Measurements from ENCODE around the gene MTSS2.
A peak's percentile ranks its signal among the peaks of the same experiment; 100 is the strongest.

The MTSS2 gene

DNA sequence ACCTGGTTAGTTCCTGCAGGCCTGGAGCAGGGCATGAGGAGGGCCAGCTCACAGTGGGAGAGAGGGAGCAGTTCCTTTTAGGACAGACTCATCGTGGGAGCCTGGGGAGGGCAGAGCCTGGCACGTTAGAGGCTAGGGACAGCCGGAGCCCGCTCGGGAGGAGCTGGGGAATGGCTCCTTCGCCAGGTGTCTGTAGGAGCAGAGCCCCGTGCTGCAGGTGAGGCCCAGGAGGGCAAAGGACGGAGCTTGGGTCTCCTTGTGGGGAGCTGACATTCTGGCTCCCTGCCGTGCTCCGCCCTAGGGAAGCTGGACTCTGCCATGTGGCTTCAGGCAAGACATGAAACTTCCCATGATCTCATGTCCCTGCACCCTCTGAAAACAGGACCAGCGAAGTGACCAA lies 18.7 kb upstream of the MTSS2 start:
- POLR2A ChIA-PET: no interaction called here
- no peaks in the 10 kb centered on the region for H3K4me1 ChIP-seq (ENCODE audit: control insufficient read depth, insufficient read depth, low read length)
- no peaks in the 10 kb centered on the region for H3K9me3 ChIP-seq (ENCODE audit: control insufficient read depth, insufficient read depth, low read depth, low read length)
- no peaks in the 10 kb centered on the region for H3K36me3 ChIP-seq (ENCODE audit: control insufficient read depth in 2 of 2, insufficient read depth in 1 of 2, low read length in 2 of 2)
- H3K4me3 ChIP-seq (ENCODE audit: low read depth, low read length): no peak overlapping the region
- peak; percentile 12; the same call in 1 of the 2 replicates for TF ChIP-seq ZIC2 (tag by site-specific recombination; IDR thresholded peaks at IDR 0.05)
- TF ChIP-seq, protein P1, sequence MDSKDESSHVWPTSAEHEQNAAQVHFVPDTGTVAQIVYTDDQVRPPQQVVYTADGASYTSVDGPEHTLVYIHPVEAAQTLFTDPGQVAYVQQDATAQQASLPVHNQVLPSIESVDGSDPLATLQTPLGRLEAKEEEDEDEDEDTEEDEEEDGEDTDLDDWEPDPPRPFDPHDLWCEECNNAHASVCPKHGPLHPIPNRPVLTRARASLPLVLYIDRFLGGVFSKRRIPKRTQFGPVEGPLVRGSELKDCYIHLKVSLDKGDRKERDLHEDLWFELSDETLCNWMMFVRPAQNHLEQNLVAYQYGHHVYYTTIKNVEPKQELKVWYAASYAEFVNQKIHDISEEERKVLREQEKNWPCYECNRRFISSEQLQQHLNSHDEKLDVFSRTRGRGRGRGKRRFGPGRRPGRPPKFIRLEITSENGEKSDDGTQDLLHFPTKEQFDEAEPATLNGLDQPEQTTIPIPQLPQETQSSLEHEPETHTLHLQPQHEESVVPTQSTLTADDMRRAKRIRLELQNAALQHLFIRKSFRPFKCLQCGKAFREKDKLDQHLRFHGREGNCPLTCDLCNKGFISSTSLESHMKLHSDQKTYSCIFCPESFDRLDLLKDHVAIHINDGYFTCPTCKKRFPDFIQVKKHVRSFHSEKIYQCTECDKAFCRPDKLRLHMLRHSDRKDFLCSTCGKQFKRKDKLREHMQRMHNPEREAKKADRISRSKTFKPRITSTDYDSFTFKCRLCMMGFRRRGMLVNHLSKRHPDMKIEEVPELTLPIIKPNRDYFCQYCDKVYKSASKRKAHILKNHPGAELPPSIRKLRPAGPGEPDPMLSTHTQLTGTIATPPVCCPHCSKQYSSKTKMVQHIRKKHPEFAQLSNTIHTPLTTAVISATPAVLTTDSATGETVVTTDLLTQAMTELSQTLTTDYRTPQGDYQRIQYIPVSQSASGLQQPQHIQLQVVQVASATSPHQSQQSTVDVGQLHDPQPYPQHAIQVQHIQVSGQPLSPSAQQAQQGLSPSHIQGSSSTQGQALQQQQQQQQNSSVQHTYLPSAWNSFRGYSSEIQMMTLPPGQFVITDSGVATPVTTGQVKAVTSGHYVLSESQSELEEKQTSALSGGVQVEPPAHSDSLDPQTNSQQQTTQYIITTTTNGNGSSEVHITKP (tag by site-specific recombination; IDR thresholded peaks at IDR 0.05): peak; percentile 37; the same call in 1 of the 2 replicates
- no peak for TF ChIP-seq ZNF354C (tag by site-specific recombination; IDR thresholded peaks at IDR 0.05; ENCODE audit: borderline replicate concordance, low read depth)
- no peak for TF ChIP-seq ZNF777 (tag by site-specific recombination; IDR thresholded peaks at IDR 0.05; ENCODE audit: borderline replicate concordance)
- CTCF ChIA-PET: no interaction called here
- no peak overlapping the region for H3K27ac ChIP-seq (ENCODE audit: extremely low read depth, low read depth, low read length)

DNA sequence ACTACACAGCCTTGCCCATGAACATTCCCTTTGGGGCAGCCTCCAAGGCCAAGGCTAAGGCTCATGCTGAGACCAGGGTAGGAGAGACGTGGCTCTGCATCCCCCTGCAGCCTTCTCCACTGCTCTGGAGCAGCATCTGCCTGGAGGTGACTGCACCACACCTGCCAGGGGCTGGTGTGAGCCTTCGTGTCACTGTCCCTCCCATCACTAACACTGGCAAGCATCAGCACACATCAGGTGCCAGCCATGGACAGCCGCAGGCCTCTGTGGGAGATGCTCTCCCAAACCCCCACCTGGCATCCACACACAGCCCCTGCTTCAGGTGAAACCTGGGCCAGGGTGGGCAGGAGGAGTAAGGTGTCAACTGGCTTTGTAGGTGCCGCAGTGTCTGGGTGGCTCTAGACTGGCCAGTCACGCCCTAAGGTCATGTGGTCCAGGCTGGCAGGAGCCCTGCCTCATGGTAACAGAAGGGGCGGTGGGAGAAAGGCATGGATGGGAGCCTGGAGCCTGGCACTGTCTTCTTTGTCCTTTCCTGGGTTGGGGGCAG lies 18.1 kb upstream of the MTSS2 start:
- Histone ChIP-seq H3K4me3 (ENCODE audit: low read depth, low read length) (no peak overlapping the region), H3K4me1 (ENCODE audit: control insufficient read depth, insufficient read depth, low read length) (no peaks in the 10 kb centered on the region), H3K27ac (ENCODE audit: extremely low read depth, low read depth, low read length) (no peak overlapping the region), H3K36me3 (ENCODE audit: control insufficient read depth in 2 of 2, insufficient read depth in 1 of 2, low read length in 2 of 2) (no peaks in the 10 kb centered on the region), H3K9me3 (ENCODE audit: control insufficient read depth, insufficient read depth, low read depth, low read length) (no peaks in the 10 kb centered on the region)
- TF ChIP-seq ZNF10 (tag by site-specific recombination; IDR thresholded peaks at IDR 0.05) (no peak), FEZF1 (tag by site-specific recombination; IDR thresholded peaks at IDR 0.05) (0 out of 2 replicates have a peak, but pooled peaks have one; percentile 2), ZNF423 (tag by site-specific recombination; IDR thresholded peaks at IDR 0.05) (no peak), REPIN1 (tag by site-specific recombination; IDR thresholded peaks at IDR 0.05; ENCODE audit: low read depth) (no peak), ZNF184 (tag by site-specific recombination; IDR thresholded peaks at IDR 0.05) (no peak)
- TF ChIP-seq, protein P2, sequence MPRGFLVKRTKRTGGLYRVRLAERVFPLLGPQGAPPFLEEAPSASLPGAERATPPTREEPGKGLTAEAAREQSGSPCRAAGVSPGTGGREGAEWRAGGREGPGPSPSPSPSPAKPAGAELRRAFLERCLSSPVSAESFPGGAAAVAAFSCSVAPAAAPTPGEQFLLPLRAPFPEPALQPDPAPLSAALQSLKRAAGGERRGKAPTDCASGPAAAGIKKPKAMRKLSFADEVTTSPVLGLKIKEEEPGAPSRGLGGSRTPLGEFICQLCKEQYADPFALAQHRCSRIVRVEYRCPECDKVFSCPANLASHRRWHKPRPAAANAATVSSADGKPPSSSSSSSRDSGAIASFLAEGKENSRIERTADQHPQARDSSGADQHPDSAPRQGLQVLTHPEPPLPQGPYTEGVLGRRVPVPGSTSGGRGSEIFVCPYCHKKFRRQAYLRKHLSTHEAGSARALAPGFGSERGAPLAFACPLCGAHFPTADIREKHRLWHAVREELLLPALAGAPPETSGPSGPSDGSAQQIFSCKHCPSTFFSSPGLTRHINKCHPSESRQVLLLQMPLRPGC (tag by site-specific recombination; IDR thresholded peaks at IDR 0.05): no peak
- ChIA-PET POLR2A (no interaction called here), CTCF (interaction anchor here (1.5 kb wide), 1 partner anchor 66 kb away, joined by 4 read pairs; no protein-coding TSS in a partner anchor)

DNA sequence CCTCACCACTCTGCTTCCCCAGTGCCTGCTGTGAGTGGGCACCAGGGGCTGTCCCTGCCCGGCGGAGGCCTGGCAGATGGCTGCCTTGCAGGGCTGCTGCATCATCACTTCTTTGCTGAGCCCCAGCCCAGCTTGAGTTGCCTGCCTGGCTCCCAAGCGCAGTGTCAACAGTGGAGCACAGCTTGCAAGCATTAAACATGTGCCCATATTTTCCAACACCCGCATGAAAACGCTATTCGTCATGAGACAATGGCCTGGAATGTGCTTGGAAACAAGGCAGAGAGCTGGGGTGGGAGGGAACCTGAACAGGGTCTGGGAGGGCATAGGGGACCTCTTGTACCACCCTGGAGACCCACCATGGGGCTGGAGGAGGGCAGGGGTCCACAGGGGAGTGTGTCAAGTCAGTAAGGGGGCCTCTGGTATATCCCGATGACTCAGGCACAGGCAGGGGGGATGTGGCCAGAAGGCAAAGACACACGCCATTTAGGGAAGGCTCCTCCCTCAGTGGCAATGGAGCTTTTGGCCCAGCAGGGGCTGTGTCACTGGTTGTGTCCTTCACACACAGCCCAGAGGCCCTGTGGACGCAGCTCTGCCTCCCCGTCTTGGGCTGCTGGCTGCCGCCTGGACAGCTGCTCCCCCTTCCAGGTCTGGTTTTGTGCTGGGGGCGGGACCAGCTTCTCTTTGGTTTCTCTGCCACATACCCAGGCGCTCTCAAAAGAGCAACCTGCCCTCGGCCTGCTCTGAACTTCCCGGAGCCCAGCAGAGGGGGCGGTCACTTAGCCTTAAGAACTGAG lies 17.4 kb upstream of the MTSS2 start:
- TF ChIP-seq FEZF1 (tag by site-specific recombination; IDR thresholded peaks at IDR 0.05) (0 out of 2 replicates have a peak, but pooled peaks have one; percentile 6), ZNF426 (tag by site-specific recombination; IDR thresholded peaks at IDR 0.05) (no peak), ZNF654 (tag by site-specific recombination; IDR thresholded peaks at IDR 0.05; ENCODE audit: low read depth) (no peak), ZFP3 (tag by site-specific recombination; IDR thresholded peaks at IDR 0.05; ENCODE audit: low read depth) (no peak), ZIC2 (tag by site-specific recombination; IDR thresholded peaks at IDR 0.05) (peak; percentile 96), GLIS1 (tag by site-specific recombination; IDR thresholded peaks at IDR 0.05) (peak; percentile 91)
- CTCF ChIA-PET: interaction anchor here (0.6 to 1.5 kb wide), 3 partner anchors 12 to 71 kb away, joined by 3 to 4 read pairs (median 3); no protein-coding TSS in a partner anchor
- Histone ChIP-seq H3K27ac (ENCODE audit: extremely low read depth, low read depth, low read length) (no peak overlapping the region), H3K4me3 (ENCODE audit: low read depth, low read length) (no peak overlapping the region), H3K36me3 (ENCODE audit: control insufficient read depth in 2 of 2, insufficient read depth in 1 of 2, low read length in 2 of 2) (peaks cover 0 to under 1% of the 10 kb centered on the region in 2 experiments; a peak in 1 of 3 replicates), H3K4me1 (ENCODE audit: control insufficient read depth, insufficient read depth, low read length) (no peaks in the 10 kb centered on the region), H3K9me3 (ENCODE audit: control insufficient read depth, insufficient read depth, low read depth, low read length) (no peaks in the 10 kb centered on the region)
- POLR2A ChIA-PET: no interaction called here
